Measurements from ENCODE around the gene L2HGDH.
"Not testable (repeated sequence)": the region's sequence is repeated elsewhere in the genome, so short reads cannot be mapped to it uniquely, and the experiment has no call there.

Gene L2HGDH

DNA sequence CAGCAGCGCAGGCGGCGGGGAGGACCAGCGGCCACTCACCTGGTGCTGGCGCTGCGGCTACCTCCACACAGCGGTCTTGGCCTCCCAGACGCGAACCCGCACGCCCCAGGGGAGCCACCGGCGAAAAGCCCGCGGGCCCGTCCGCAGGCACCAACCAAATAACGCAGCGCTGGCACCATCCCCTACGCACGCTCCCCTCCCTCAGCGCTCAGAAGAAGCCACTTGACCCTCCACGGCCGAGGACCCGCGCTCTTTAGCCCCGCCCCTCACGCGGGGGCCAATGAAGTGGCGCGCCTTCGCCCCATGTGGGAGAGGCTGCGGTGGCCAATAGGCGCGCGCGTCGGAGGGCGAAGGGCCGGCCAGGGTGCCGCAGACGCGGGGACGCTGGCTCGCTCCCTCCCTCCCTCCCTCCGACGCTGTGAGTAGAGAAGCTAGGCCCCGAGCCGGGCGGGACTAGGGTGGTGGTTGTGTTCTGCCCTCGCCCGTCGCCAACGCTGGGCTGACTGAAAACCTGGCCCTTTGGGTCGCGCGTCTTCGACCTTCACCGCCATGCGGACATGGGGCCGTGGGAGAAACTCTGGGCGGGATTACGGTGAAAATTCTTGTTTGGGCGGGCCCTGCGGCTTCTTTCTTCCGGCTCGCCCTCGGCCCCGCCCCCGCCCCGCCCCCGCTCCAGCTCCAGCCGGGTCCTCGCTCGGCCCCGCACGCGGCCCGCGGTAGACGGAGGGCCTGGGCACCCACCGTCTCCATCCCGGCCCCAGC is at the start of gene L2HGDH, which contains the start of gene DMAC2L:
Gene L2HGDH, minus strand, starts transcription at position 258 of the 762 bp plus-strand sequence. Its CDS starts 79 bp downstream, at position 179.
Gene DMAC2L, plus strand, starts transcription at position 353 of the 762 bp plus-strand sequence. CDS start 9,164 bp downstream, outside the sequence.
- peak; percentile 95 for DNase-seq

DNA sequence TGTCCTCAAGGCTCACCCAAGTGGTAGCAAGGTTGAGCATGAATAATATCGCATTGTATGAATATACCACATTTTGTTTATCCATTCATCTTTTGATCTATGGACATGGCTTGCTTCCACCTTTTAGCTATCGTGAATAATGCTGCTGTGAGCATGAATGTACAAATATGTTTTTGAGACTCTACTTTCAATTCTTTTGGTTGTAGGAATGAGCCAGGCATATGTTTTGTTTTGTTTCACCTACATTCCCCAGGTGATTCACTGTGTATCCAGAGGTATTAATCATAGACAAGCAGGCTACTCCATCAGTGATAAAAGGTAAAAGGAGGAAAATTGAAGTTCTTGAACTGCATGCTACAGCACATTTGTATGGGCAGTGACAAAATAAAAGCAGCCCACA is 48.8 kb upstream of the L2HGDH start:
- no peak for DNase-seq

- DNase-seq, result no peak
Measured at GRCh38 chr14:50360093-50360492, 48.1 kb upstream of the L2HGDH start.

GRCh38 chr14:50359631-50360030 is 47.6 kb upstream of the L2HGDH start:
- no peak for DNase-seq

GRCh38 chr14:50357753-50358395 is 45.8 kb upstream of the L2HGDH start:
- DNase-seq, result no peak

DNA sequence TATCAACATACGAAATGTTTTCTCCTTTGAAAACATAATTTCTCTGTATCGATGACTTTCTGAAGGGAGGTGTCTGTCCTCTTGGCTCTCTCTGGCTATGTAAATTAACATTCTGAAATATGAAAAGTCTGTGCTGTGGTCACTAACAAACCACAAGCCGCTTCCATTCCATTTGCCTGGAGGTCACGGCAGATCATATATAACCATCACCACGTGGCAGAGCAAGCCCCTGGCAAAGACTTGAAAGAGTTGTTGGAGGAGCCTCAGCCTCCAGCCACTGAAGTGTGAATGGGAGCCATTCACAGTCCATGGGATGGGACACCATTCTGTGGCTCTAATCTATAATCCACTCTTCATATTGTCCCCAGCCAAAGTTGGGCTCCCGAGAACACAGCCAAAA is 45.1 kb upstream of the L2HGDH start:
- DNase-seq, result no peak

GRCh38 chr14:50356283-50356682 is 44.3 kb upstream of the L2HGDH start:
- not testable (repeated sequence) for DNase-seq

DNA sequence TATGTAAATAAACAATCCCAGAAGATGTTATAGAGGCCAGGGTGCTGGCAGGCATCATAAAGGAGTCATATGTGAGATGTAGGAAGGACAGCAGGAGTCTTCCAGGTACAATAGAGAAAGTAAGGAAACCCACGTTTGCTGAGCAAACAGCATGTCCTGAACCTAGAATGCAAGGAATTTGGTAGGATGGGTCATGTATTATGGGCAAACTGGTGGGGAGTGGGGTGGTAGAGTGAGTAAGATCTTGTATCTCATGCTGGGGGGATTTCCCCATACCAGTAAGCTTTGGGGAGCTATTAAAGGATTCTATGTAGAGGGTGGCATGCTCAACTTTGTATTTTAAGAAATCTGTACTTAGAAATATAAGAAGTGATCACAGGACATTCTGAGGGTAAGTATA is 43.7 kb upstream of the L2HGDH start:
- no peak for DNase-seq

DNA sequence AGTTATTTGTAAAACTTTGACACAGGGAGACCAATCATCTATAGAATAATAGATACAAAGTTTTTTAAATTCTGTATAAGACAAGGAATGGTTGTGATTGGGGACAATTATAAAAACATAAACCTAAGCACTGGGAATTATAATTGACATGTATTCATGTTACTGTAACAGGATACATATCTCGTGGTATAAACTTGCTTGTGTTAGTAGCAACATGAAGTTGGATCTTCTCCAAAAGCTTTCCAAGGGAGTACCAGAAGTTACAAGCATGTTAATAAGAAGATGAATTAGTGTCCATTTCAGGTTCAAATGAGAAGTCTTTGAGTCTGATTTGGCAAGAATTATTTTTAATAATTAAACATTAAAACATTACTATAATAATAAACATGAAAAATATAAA is 42.5 kb upstream of the L2HGDH start:
- DNase-seq, result no peak

DNA sequence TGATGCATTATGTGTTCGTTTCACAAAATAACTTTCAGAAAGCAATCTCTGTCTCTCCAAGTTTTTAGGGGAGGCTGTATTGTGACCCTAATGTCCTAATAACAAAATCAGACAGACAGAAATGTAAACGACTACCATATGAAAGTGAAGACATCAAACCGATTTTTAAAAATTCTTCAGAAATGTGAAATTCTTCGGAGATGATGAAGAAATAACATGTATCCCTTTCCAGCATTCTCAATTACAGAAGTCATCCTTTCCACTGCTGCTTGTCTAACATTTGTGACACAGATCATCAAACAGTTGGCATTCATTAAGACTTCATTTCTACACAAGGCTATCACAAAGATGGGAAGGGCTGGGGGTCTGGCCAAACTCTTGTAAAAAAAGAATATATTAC is 41.1 kb upstream of the L2HGDH start:
- DNase-seq, result no peak

DNA sequence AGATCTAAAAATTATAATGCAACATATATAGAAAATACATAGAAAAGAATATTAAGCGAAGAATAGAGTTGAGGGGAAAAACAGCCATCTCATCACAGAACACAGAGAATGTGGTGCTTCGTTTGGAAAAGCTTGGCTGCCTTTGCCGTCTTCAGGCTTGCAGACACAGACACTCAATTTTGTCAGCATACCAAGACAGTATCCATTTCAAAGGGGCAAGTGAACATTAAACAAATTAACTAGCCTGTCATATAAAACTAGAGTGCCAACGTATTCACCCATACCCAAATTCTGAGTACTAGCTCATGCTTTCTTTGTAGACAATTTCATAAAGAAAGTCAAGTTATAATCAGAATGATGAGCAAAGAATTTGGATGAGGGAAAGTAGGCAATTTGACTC is 40.6 kb upstream of the L2HGDH start:
- DNase-seq, result no peak

DNA sequence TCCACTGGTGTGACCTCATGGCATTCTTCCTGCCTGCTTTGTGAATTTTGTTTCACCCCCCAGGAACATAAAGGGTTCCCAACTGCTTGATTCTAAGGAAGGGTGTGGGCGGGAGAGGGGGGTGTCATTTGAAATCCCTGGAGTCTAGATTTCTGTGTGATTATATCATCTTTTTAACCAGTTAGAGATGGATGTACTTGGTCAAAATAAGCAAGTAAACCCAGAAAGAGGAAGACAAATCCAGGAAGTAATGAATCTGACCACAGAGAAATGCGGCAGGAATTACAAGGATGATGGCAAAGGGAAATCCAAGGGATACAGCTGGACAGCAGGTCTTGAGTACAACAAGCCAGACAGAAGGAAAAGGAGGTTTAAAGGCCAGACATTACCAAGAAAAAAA is 38.9 kb upstream of the L2HGDH start:
- no peak for DNase-seq

DNA sequence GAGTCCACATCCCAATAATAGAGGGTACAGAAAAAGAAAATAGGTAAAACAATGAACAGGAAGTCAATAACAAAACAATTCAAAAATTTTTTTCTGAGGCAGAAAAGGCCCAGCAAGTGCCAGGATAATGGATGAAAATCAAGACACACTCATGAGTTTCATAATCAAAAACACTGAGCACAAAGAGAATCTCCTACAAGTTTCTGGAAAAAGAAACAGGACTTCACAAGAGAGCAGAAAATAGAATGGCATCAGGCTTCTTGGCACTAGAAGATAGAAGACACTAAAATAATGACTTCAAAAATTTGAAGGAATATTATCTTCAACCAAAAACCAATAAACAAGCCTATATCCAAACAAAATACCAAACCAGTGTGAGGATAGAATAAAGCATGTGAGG is 36.9 kb upstream of the L2HGDH start:
- DNase-seq, result no peak

DNA sequence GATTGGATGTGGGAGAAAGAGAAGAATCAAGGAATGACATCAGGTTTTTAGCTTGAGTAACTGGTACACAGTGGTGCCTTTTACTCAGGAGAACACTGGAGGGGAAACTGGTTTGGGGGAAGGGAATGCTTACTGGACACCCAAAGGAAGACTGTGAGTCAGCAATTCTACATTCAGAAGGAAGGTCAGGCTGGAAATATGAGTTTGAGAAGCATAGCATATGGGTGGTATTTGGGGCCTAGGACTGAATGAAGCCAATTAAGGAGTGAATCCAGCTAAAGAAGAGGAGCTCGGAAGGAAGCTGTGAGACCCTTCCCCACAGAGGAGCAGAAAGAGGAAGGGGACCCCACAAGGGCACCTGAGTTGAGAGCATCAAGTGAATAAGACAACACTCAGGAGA is 35.5 kb upstream of the L2HGDH start:
- no peak for DNase-seq

DNA sequence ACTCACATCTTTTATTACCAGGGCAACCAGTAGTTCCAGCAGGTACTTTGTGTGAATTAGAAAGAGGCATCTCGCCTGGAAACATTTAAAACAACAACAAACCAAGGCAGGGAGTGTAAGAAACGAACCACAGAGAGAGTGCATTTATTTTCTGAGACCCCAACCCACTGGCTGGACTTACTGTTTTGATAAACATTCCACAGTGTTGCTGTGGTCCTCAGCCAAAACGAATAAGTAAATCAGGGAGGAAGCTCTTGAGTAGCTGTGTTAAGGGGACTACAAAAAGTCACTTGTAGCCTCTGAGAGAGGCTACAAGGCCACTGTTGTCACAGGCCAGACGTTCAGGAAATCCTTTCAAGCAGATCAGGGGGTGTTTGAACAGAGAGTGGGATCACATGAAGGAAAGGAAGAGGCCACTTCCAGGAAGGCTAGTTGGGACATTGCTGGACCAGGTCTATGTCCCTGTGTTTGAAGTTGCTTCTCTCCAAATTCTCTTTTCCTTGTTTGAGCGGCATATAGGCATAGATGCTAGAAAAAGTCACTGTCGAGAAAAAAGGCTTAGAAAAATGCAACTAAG is 33.9 kb upstream of the L2HGDH start:
- DNase-seq, result no peak

DNA sequence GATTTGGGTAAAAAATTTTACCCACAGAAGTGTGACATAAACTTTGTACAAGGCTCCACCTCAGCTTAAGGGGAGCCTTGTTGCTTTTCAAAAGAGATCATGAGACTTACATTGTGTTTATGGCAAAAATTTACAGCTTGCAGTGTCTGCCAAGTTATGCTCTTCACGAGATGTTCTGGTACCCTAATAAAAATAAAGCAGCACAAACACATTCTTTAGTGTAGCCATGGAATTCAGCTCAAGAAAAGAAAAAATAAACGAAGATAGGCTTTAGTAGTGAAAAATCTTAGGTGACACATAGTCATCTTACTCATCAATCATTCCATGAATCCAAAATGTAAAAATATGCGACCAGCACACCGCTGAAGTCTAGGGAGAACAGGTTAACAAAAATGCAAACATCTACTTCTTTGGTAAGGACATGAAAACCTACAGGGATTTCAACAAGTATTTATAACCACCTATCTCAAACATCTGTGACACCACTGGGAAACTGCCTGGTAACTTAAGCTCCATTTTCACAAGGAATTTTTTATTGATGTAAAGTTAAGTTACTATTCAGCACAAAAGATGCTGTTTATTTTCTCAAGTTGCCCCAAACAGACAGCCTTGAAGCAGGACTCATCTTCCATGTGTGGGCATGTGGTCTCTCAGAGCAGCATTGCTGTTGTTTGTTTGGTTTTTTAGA is 33.0 kb upstream of the L2HGDH start:
- no peak for DNase-seq

DNA sequence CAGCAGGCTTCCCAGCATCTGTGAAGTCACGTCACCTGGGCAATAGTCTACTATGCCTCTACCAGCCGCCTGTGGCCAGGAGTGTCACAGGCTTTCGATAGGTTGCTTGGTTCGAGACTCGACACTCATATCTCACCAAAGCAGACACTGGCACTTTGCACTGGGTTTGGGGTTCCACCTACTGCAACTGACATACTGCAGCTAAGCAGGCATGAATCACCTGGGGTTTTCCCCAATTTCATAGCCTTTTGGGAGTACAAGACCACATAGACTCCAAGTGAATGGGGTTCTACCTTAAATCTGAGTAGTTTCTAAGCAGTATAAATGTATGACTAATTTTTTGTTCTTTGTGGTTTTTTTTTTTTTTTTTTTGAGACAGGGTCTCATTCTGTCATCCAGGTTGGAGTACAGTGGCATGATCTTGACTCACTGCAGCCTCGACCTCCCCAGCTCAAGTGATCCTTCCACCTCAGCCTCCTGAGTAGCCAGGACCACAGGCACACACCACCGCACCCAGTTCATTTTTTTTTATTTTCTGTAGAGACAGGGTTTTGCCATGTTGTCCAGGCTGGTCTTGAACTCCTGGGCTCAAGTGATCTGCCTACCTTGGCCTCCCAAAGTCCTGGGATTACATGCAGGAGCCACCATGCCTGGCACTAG is 32.2 kb upstream of the L2HGDH start:
- no peak for DNase-seq

DNA sequence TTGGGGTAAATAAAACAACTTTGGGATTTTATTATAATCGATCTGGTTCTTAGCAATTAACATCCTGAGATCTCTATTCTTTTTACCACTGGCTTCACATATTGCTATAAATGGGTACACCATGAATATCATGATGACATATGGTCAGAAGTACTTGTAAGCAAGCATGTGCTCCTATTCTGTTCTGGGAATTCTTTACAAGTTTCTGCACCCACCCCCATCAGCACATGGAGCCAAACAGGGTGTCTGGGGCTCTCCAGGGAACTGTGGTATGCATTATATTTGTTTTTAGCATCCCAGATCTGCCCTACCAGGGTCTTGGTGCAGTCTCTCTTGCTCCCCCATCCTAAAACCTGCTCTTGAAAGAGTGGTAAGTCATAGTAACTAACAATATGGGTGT is 31.4 kb upstream of the L2HGDH start:
- DNase-seq, result no peak

- DNase-seq, result peak; percentile 25
Measured at GRCh38 chr14:50342221-50343078, 30.4 kb upstream of the L2HGDH start.

- no peak for DNase-seq
Measured at GRCh38 chr14:50340963-50341362, 28.9 kb upstream of the L2HGDH start.

DNA sequence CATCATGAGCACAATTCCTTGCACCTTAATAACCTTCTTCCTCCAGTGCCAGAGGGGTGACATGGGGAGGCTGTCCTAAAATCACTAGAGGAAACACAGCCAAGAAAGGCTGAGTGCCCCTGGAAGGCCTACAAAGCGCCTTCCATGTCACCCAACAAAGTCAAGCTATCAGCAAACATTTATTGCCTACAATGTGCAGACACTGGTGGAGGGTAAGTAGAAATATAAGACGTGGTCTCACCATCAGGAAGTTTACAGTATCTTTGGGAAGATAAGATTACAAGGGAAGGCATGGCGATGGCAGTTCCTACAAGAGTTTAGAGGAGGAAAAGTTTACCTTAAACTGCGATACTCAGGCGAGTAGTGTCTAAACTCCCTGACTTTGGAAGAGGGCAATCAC is 28.0 kb upstream of the L2HGDH start:
- DNase-seq, result no peak
